Measurements from ENCODE around the gene ANKRD23. TPM values are rescaled to one million over a fixed set of nuclear protein-coding genes. Genes with fewer than 3 reads are reported as not detected.

ANKRD23 gene
- total RNA-seq, 1 donor from 2014 or later = 5.7 TPM

DNA sequence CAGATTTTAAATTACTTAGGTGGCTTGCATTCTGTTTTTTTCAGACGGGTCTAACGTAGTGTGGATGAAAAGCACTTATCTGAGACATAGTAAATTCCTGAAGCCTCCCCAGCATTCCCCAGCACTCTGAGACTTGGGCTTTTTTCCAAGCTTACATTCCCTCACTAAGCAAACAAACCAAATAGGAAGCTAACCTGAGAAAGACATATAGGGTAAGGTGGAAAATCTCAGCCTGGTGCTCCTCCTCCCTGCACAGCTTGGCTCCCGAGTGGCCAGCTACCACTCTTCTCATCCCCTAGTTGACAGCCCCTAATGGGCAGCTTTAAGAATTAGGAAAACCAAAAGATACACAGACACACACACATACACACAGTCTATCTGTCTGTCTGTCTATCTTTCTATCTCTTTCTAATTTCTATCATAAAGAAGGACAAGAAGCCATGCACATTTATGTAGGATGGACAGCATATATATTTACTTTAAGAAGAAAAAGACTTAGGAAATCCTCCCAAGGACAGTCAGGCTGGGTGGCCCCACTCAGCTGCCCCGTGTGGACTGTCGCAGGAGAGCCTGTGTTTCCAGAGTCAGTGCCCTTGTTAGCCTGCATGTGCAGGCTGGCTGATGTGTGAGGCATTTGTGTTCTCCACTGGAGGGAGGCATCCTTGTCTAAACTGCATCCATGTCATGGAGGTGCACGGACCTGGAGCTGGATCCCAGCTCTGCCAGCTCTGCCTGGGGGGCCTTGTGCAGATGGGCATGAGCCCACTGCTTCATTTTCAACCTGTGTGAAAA lies 19.5 kb downstream of the ANKRD23 start:
- H3K4me1 Mint-ChIP-seq (ENCODE audit: low read depth, unreplicated experiment) = peaks cover 21% of the 10 kb centered on the region
- TF ChIP-seq, protein P1, sequence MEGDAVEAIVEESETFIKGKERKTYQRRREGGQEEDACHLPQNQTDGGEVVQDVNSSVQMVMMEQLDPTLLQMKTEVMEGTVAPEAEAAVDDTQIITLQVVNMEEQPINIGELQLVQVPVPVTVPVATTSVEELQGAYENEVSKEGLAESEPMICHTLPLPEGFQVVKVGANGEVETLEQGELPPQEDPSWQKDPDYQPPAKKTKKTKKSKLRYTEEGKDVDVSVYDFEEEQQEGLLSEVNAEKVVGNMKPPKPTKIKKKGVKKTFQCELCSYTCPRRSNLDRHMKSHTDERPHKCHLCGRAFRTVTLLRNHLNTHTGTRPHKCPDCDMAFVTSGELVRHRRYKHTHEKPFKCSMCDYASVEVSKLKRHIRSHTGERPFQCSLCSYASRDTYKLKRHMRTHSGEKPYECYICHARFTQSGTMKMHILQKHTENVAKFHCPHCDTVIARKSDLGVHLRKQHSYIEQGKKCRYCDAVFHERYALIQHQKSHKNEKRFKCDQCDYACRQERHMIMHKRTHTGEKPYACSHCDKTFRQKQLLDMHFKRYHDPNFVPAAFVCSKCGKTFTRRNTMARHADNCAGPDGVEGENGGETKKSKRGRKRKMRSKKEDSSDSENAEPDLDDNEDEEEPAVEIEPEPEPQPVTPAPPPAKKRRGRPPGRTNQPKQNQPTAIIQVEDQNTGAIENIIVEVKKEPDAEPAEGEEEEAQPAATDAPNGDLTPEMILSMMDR (IDR thresholded peaks at IDR 0.05; ENCODE audit: partially characterized antibody, unreplicated experiment) = no peak
- H3K9me3 Mint-ChIP-seq (ENCODE audit: unreplicated experiment) = no peaks in the 10 kb centered on the region
- no peak overlapping the region for H3K27ac Mint-ChIP-seq (ENCODE audit: unreplicated experiment)
- H3K36me3 Mint-ChIP-seq (ENCODE audit: unreplicated experiment) = no peaks in the 10 kb centered on the region
- DNase-seq = no peak
- no peak overlapping the region for H3K4me3 Mint-ChIP-seq (ENCODE audit: unreplicated experiment)
- peaks cover 1% of the 10 kb centered on the region for H3K27me3 Mint-ChIP-seq (ENCODE audit: unreplicated experiment)

DNA sequence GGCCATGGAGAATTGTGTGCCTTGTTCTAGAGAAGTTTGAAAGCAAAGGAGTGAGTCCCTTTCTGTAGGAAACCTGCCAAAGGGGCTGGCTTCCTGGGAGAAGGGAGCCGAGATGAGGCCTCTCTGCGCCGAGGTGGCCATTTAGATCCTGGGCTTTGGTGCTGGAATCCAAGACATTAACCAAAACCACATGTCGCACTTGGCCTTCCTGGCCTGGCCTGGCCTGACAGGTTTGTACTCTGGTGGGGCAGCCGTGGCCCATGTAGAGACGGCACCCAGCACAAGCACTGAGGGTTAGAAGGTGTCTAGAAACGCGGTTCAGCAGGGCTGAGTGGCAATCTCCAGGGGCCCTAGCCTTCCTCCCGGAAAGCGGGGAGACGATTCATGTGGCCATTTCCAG lies 20.6 kb downstream of the ANKRD23 start:
- Mint-ChIP-seq H3K4me1 (ENCODE audit: low read depth, unreplicated experiment) (peaks cover 26% of the 10 kb centered on the region), H3K9me3 (ENCODE audit: unreplicated experiment) (peaks cover 3% of the 10 kb centered on the region), H3K4me3 (ENCODE audit: unreplicated experiment) (no peak overlapping the region), H3K27me3 (ENCODE audit: unreplicated experiment) (peaks cover 5% of the 10 kb centered on the region), H3K36me3 (ENCODE audit: unreplicated experiment) (no peaks in the 10 kb centered on the region), H3K27ac (ENCODE audit: unreplicated experiment) (no peak overlapping the region)
- TF ChIP-seq, protein P1 (IDR thresholded peaks at IDR 0.05; ENCODE audit: partially characterized antibody, unreplicated experiment) = no peak
- no peak for DNase-seq

DNA sequence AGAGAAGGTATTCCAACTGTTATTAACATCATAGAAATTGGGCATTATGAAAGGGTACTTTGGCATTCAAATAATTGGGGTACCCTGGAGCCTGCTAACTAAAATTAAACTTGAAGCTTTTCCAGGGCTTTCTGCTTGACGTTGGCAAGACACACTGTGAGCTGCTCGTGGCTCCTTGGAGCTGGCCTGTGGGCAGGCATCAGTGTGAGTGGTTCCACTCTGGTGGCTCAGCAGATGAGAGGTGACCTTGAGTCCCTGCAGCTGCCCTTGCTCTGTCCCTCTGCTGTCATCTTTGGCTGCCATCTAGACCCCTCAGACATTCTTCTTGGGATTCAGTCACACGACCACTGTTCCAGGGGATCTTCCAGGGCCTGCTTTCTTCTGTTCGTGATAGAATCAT lies 21.0 kb downstream of the ANKRD23 start:
- TF ChIP-seq, protein P1 (IDR thresholded peaks at IDR 0.05; ENCODE audit: partially characterized antibody, unreplicated experiment) = no peak
- peaks cover 3% of the 10 kb centered on the region for H3K9me3 Mint-ChIP-seq (ENCODE audit: unreplicated experiment)
- no peaks in the 10 kb centered on the region for H3K36me3 Mint-ChIP-seq (ENCODE audit: unreplicated experiment)
- no peak overlapping the region for H3K4me3 Mint-ChIP-seq (ENCODE audit: unreplicated experiment)
- no peak for DNase-seq
- H3K4me1 Mint-ChIP-seq (ENCODE audit: low read depth, unreplicated experiment) = peaks cover 30% of the 10 kb centered on the region
- no peak overlapping the region for H3K27ac Mint-ChIP-seq (ENCODE audit: unreplicated experiment)
- peaks cover 5% of the 10 kb centered on the region for H3K27me3 Mint-ChIP-seq (ENCODE audit: unreplicated experiment)

DNA sequence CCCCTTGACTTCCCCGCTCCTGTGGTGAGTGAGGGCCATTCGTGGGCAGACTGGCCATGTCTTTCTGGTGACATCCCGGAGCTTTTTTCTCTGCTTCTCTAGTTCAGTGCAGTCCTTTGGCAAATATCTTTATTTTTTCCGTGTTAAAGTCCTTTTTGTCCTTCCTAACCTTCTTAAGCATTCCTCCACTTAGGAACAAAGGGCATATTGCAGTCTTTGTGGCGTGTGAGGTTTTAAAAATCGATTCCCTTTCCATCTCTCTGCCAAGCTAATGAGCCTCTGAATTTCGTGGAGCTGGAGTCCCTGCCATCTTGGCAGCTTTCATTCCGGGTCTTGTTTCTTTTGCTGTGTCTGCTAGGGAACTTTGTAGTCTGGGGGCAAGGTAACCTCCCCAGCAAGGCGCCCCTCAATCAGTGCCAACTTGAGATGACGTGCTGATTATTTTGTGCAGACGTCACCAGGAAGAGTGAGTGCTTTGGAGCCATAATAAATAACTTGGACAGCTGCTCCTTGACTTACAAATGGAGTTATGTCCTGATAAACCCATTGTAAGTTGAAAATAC lies 22.6 kb downstream of the ANKRD23 start:
- Mint-ChIP-seq H3K36me3 (ENCODE audit: unreplicated experiment) (no peaks in the 10 kb centered on the region), H3K4me3 (ENCODE audit: unreplicated experiment) (no peak overlapping the region), H3K27ac (ENCODE audit: unreplicated experiment) (no peak overlapping the region), H3K9me3 (ENCODE audit: unreplicated experiment) (peaks cover 6% of the 10 kb centered on the region), H3K27me3 (ENCODE audit: unreplicated experiment) (peaks cover 5% of the 10 kb centered on the region), H3K4me1 (ENCODE audit: low read depth, unreplicated experiment) (peaks cover 30% of the 10 kb centered on the region)
- TF ChIP-seq, protein P1 (IDR thresholded peaks at IDR 0.05; ENCODE audit: partially characterized antibody, unreplicated experiment) = no peak
- DNase-seq = no peak

DNA sequence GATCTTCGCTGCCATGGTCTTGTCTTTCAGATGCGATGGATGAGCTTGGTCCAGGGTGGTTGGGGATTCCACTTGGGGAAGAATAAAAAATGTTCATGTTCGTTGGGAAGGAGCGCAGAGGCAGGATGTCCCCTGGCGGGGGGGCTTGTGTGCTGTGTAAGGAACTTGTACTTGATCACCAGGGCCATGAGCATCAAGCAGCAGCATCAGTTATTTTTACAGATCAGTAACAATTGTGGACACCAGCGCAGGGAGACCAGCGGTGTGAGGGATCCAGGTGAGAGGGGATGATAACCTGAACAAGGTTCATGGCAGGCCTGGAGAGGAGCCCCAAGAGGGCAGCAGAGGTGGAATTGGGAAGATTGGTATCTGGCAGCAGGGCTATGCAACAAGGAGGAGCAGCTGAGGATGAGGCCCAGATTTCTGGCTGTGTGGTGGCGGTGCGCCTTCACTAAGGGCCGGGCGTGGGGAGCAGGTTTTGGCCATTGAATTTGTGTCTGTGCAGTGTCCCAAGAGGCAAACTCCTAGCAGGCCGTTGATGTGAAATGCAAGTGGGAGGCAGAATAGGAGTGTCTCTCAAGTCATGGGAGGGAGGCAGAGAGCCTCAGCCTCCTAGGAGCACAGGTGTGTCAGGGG lies 23.8 kb downstream of the ANKRD23 start:
- Mint-ChIP-seq H3K4me3 (ENCODE audit: unreplicated experiment) (peak overlapping the region; percentile 86), H3K4me1 (ENCODE audit: low read depth, unreplicated experiment) (peaks cover 31% of the 10 kb centered on the region), H3K36me3 (ENCODE audit: unreplicated experiment) (no peaks in the 10 kb centered on the region), H3K27ac (ENCODE audit: unreplicated experiment) (no peak overlapping the region), H3K27me3 (ENCODE audit: unreplicated experiment) (peaks cover 12% of the 10 kb centered on the region), H3K9me3 (ENCODE audit: unreplicated experiment) (peaks cover 13% of the 10 kb centered on the region)
- TF ChIP-seq, protein P1 (IDR thresholded peaks at IDR 0.05; ENCODE audit: partially characterized antibody, unreplicated experiment) = no peak
- DNase-seq = no peak
